ENCODE measurements around the gene MRPS25. TPM values are rescaled to one million over a fixed set of nuclear protein-coding genes. Genes with fewer than 3 reads are reported as not detected.

The MRPS25 gene
- total RNA-seq: 10 to 100 TPM; 11.9 to 28.6 (median 23.5) TPM

- no peak for TF ChIP-seq CTCF (IDR thresholded peaks at IDR 0.05; ENCODE audit: low read depth)
Observed at GRCh38 chr3:15064835-15065549, at the start of gene MRPS25. TSS of gene MRPS25 (minus strand) at chr3:15065315. CDS start at chr3:15065194, 121 bp downstream.

- no peak for TF ChIP-seq CTCF (IDR thresholded peaks at IDR 0.05; ENCODE audit: low read depth)
Observed at GRCh38 chr3:15113884-15114283, 48.8 kb upstream of the MRPS25 start.

GRCh38 chr3:15113471-15113870 lies 48.4 kb upstream of the MRPS25 start:
- TF ChIP-seq CTCF (IDR thresholded peaks at IDR 0.05; ENCODE audit: low read depth): no peak

- no peak for TF ChIP-seq CTCF (IDR thresholded peaks at IDR 0.05; ENCODE audit: low read depth)
Observed at GRCh38 chr3:15112011-15112410, 46.9 kb upstream of the MRPS25 start.

GRCh38 chr3:15110206-15110605 lies 45.1 kb upstream of the MRPS25 start:
- TF ChIP-seq CTCF (IDR thresholded peaks at IDR 0.05; ENCODE audit: low read depth): no peak

GRCh38 chr3:15108869-15109268 lies 43.8 kb upstream of the MRPS25 start:
- TF ChIP-seq CTCF (IDR thresholded peaks at IDR 0.05; ENCODE audit: low read depth): no peak

GRCh38 chr3:15108082-15108545 lies 43.0 kb upstream of the MRPS25 start:
- no peak for TF ChIP-seq CTCF (IDR thresholded peaks at IDR 0.05; ENCODE audit: low read depth)
